ENCODE results near the gene KHDC4.

Gene KHDC4

DNA sequence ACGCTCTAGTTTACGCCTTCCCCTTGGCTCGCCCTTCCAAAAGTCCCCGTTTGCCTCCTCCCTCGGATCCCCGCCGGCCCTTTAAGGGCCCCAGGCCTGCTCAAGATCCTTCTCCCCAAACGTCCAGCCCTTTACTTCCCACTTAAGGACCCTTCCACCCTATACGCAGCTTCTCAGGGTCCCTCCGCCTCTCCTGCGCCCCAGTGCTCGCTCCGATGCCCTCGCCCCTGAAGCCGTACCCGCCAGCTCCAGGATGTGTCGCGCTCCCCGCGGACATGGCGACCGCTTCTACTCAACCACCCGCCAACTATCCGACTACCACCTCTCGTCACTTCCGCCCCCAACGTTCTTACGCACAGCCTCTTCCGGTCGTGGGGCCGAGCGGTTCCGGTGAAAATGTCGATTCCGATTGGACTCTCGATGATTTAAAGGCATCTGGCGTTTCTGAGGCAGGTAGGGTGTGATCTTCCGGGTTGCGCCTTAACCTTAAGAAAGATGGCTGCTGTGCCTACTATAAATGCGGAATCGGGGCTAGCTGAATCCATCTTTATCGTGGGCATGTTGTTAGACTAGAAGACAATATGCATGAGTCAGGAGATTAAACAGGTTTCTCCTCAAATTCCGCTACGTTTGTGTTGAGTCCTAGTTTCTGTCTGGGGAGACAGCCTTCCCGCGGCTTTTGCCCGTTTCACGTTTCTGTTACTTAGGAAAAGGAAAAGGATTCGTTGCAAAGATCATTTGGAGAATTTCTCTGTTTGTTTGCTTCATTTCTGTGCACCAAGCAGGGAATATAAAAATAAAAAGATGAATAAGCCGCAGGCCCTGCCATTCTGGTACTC lies at the start of gene KHDC4:
KHDC4 (minus strand) TSS at position 317 of the 839 bp plus-strand sequence; CDS start at position 277, 40 bp downstream.
- FAIRE-seq = peak; percentile 98

DNA sequence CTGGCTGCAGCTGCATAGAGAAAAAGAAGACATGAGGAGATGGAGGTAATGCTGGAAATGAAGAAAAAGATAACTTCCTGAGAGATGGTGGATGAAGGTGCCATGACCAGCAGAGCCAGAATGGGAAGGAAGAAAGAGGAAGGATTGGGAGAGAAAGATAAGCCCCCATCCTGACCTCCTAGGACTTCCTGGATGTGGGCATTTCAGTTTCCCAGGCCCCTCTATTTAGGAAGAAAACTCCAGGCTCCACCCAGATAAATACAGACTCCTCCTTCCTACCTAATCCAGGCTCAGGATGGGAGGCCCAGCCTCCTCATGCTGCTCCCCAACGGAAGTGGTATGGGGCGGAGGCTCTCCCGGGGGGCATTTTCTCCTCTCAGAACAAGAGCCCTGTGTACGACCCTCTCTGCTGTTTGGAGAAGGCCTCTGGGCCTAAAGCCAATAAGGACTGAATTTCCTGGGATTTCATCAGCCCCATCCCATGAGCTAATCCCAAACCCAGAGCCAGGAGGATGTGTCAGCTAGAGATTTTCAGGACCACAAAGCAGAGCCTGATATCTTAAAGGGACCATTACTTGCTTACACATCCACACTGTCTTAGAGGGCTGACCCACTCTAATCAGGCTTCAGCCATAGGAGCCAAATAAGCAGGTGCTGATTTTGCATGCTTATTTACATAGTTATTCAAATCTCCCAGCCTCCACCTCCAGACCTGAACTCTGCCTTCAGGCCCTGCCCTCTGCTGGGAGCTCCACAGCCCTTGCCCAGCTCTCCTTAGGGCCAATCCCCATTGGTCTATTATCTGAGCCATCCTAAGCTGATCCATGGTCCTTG lies 49.2 kb upstream of the KHDC4 start:
- no peak for FAIRE-seq

DNA sequence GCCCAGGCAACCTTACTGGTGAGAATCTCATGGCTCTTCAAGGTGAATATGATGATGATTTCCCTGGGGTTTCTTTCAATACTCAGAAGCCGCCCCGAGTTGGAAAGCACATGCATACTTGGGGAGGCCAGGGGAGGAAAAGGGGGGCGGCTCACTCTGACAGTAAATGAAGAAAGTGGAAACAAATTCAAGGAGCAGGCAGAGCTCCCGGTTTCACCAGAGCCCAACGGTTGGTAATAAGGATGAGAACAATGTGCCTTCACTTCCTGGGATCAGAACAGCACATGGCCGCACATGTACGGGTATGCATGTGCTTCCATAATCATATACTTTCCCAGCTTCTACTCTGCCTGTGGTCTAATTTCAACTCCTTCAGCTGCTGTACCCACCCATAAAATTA lies 47.9 kb upstream of the KHDC4 start:
- FAIRE-seq = no peak

DNA sequence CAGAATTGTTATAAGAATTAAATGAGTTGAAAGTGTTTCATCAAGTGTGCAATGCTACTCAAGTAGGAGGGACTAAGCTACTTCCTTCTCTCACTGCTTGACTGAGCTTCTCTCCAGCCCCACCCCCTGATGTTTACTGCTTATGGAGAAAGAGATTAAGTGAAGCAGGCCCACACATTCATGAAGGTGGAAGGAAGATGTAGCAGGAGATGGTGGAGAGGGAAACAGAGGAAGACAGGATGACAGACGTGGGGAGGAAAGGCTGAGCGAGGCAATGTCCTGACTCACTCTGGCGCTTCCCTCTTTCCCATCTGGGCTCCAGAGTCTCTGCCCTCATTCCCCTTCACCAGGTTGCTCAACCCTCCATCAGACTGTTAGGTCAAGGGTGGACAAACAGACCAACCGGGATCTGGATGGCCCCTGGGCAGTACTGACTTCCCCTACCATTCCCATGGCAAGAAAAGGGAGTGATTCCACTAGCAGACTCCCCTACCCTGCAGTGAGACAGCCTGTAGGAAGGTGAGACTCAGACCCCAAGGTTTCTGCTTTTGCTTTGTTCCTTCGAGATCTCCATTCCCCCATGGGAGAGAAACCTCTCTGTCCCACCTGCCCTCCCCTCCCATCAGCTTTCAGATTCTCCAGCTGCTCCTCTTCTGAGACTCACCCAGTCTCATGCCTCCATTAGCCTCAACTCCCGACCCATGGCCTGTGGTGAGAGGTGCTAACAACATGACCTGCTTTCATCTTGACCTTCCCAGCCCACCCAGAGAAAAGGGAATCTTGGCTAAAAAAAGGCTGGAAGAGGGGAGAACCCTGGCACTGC lies 47.3 kb upstream of the KHDC4 start:
- no peak for FAIRE-seq

DNA sequence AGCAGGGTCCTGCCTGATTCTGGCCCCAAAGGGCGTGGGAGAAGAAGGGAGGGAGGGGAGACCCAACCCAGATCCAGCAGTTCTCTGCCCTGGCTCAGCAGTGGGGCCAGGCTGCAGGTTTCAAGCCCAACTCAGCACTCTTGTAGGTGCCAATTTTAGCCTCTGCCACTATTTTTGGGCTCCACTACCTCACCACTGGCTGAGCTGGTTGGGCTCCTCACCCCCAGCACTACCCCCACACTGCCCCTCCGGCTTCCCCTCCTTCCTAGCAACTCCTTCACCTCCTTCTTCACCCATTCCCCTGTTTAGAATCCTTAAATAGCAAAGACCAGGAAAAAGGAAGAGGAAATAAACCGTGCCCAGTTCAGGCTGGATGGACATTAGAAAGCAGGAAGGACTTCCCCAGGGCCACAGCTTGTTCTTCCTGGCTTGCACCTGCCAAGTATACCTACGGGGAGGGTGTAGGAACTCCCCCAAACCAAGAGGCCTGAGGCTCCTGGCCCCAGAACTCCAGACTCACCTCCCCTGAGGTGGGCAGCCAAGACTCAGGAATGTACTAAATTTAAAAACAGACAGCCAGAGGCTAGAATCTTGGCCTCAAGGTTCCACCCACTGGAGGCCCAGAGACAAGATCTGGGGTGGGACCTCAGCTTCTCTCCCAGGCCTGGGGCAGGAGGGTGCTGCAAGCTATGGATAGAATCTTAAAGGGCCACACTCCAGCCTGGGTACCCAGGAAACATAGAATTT lies 45.6 kb upstream of the KHDC4 start:
- no peak for FAIRE-seq

DNA sequence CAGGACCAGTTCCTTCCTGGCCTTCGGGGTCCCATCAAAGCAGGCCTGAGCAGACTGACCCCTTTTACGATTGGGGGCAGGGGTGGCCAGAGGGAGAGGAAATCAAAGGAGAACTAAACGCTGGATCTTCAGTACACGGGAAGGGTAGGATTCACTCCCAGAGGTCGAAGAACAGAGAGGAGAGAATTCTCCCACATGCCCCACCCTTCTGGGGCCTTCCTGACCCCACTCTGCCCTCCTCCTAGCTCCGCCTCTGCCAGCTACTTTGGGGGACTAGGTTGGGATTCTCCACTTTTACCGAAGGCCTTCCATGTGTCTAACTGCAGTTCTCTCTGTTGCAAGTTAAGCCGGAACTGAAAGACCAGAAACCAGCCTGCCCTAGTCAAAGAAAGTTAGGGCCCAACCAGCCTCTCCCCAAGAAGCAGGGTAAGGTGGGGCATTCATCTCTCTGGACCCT lies 44.8 kb upstream of the KHDC4 start:
- FAIRE-seq = no peak

DNA sequence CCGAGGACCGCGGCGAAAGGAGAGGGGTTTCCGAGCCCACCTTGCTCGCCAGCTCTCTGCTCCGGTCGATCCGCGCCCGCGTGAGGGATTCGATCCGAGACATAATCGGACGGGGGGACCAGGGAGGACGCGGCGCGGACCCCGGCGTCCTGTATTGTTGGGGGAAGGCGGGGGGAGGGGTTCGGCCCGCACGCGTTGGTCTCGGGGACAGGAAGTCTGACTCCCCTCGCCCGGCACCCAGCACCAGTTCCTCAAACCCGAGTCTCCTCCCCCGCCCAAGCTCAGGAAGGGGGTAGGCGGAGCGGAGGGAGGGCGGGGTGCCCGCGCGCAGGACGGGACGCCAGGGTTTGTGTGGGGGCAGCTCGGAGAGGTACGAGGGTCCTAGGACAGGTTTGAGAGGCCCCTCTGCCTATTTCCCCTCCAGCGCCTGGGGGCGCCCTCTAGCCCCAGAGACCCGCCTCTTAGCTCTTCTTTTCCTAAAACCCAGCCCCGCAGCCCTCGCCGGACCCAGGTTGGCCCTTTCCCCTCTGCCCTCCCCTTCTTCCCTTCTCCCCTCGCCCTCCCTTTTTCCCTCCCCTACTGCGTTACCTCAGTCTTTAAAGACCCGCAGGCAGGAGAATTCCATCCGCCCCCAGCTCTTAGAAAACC lies 44.2 kb upstream of the KHDC4 start, which contains the start of gene ARHGEF2:
ARHGEF2 (minus strand) TSS at position 223 of the 648 bp plus-strand sequence; CDS start at position 103, 120 bp downstream.
- no peak for FAIRE-seq

DNA sequence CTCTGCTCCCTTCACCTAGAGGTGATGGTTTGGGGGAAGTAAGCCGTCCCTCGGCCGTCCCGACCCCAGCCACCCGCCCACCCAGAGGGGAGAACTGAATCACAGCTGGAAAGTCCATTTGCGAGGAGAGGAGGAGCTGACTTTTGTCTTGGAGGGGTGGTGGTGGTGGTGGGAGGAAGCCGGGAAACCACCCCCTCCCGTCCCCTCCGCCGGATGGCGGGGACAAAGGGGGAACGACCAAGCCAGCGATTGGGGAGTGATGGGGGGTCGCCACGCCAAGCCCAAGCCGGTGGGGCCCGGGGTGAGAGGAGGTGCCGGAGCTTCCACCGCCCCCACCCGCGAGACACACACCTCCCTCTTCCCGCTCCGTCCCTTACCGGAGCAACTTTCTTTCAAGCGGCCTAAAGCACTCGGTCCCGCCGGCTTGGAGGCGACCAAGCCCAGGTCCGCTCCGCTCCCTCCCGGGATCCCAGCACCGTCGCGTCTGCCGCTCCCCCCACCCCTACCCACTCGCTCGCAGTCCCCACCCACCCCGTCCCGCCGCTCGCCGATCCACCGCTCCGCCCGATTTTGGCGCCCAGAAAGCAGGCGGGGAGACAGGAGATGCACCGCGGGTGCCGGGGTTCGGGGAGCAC lies 43.6 kb upstream of the KHDC4 start:
- no peak for FAIRE-seq

DNA sequence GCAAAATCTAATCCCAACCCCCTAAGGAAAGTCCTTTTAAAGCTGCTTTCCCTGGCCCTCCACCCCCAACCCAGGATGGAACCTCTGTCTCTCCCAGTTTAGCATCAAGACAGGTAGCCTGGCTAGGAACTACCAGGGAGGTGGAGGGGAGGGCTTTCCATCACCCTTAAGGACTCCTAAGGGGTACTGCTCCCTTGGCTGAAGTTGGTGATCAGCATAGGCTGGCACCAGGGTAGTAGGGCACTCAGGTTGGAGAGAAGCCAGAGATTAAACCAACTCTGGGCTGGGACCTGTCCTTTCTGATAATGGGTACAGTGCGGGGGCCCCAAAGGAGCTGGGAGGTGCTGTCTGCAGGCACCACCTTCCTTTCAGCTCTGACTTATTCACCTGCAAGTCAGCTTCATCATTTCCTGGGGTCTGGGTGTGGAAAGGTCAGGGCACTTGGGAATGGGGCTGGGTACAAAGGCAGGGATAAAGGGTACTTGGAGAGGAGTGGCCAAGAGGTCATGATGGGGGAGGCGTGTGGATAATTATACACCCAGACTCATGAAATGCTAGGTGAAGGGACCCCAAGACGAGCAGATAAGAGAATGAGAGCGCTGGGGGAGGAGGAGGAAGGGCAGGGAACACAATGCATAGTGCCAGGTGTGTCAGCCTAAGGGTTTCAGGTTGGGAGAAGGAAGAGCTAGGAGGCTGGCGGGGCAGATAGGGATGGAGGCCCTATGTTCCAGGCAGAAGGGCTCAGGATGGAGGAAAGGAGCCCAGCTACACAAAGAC lies 42.9 kb upstream of the KHDC4 start:
- no peak for FAIRE-seq

DNA sequence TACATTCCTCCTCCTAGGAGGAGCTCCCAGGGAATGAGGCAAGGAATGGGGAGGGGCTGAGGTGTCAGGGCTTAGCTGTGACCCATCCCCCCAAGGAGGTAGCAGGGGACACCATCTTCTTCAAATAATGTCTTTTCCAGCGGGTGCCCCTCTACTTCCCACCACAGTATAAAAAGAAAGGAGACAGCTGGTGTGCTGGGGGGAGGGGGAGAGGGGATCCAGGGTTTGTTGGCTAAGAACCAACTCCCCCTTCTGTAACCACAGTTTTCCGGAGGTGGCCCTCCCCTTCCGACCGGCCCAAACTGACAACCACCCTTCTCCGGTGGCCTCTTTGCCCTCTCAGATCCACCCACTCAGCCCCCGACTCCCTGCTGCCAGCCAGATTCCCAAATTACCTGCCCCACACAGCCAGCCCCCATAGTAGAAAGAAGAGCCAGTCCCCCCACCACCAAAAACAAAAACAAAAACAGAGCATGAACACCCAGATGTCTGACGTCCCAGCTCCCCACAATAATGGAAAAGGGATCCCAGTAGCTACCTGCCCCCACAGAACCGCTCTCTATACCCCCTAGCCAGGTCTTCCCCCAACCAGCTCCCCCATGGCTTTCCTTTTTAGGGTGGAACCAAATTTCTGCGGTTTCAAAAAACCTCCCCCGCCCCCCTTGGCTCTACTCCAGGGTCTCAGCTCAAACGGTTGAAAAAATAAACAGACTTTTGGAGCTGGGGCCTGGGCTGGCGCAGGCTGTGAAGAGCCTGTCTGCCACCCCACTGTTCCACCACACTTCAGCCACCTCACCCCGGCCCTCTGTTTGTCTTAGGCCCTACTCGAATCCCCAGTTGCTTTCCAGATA lies 42.1 kb upstream of the KHDC4 start:
- no peak for FAIRE-seq

DNA sequence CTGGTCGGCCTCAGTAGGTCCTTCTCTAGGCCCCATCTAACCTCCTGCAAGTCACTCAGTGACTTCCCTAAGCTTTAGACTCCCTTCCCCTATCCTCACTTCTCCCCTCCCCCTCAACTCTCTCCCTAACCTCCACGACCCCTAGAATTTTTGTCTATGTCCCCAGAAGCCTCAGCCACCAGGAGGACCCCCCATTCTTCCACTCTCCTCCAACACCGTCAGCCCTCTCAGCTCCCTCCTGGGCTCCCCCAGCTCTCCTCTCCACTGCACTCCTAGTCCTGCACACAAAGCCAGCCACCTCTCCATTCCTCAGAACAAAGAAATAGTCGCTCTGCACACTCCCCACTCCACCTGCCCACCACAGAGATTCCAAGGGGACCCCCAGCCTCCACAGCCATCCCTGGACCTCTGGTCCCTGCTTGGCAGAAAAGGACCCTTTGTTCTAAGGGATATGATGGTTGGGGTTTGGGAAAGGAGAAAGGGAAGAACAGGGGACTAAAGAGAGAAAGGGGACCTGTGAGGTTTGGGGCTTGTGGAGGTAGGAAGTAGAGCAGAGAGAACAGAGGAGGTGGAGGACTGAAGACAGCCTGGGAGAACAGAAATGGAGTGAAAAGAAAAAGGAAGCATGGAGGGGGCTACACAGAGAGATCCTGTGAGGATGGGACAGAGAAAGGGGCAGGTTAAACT lies 41.3 kb upstream of the KHDC4 start:
- no peak for FAIRE-seq

DNA sequence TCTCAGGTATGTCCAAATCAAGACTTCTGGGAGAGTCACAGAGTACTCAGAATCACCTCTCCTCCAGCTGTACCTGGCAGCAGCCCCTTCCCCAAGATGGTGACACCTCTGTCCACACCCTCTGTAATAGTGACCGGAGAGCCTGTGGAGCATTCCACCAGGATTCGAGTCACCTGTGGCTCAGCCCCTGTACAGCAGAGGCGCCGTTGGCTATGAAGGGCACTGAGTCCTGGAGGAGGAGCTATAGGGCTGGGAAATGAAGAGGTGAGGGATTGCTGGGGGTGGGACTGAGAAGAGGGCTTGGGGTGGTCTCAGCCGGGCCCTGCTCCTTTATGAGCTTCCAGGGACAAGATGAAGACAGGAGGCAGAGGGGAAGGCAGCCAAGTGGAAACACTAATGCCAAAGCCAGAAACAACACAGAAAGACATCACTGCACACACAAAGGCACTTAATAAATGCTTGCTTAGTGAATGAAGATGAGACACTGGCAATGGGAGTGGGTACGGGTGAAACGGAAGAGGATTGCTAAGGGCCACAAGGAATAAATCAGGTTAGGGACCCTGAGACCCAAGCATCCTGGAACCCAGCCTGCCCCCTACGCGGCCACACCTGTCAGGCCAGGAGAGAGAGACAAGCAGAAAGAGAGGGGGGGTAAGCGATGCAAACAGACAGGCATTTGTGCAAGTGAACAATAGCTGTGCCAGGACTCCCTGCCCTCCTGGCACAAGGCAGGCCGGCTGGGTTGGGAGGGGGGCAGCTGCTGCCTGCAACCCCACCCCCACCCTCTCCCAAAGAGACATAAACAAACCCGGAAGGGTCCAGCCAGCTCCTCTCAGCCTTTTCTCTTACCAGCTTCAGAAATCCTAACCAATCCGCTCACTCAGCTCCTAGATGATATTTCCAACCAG lies 40.2 kb upstream of the KHDC4 start:
- no peak for FAIRE-seq

DNA sequence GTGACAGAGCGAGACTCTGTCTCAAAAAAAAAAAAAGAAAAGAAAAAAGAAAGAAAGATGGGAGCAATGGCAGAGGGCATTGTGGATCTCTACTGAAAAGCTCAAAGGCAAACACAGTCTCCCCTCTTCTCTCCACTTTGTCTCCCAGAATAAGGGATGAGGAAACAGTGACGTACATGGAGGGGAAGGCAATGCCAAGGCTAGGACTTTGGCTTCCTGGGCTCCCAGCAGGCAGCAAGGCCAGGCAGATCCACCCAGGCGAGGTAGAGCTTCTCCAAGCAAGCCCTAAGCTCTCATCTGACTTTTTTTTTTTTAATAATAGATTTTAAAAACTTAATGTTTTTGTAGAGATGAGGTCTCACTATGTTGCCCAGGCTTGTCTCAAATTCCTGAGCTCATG lies 39.5 kb upstream of the KHDC4 start:
- no peak for FAIRE-seq

DNA sequence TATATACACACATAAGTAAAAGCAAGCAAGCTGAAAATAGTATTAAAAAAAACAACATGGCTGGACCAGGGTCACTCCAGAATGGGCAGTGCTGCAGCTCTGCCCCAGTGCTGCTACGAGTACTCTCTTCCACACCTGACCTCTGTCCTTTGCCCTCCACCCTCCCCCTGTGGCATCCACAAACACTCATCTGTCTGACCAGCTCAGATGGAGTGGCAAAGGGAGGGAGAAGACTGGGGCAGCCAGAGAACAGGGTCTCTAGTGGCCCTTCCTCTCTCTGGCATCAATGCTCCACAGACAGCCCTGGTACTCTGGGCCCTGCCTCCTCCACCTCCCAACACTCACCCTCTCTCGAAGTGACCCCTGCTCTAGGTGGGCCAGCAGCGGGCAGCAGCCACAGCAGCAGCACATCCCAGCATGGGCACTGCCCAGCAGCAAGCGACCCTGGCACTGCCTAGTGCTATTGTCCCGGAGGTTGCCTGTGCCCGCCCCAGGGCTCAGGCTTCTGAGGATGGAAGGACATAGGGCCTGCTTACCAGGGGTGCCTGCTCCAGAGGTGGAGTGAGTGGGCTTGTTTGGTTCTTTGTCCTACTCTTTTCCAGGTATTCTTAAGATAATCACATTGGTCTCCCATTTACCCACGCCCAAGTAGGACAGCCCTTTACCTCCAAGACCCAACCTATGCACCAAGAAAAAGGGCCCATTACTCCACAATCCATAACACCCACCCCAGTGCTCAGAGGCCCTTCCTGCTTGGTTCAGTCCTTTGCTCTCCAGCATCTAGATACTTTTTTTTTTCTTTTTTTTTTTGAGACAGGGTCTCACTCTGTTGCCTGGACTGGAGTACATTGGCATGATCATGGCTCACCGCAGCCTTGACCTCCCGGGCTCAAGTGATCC lies 37.9 kb upstream of the KHDC4 start:
- no peak for FAIRE-seq

DNA sequence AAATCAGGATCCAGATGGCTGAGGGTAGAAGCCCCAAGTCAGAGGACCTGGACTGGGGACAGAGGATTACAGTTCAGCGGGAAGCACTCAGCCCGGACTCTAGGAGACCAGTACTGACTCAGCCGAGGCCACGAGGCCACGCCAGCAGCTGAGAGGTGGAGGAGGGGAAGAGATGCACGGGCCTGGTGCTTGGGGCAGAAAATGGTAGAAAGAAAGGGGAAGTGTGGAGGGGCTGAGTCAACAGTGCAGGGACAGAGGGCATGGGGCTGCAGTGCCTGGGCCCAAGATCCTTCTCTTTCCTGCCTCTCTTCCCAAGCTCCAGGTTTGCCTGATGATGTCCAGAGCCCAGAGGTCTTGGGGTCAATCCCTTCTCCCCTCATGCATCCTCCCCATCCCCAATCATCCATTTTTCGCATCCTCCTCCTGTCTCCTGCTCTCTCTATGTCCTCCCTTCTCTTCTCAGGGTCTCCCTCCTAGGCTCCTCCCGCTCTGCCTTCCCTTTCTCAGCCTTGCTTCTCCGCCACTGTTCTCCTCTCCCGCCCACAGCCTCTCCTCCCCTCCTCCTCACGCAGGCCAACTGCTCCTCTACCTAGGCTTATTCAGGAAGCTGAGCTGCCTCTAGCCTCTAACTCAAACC lies 36.4 kb upstream of the KHDC4 start:
- FAIRE-seq = no peak

DNA sequence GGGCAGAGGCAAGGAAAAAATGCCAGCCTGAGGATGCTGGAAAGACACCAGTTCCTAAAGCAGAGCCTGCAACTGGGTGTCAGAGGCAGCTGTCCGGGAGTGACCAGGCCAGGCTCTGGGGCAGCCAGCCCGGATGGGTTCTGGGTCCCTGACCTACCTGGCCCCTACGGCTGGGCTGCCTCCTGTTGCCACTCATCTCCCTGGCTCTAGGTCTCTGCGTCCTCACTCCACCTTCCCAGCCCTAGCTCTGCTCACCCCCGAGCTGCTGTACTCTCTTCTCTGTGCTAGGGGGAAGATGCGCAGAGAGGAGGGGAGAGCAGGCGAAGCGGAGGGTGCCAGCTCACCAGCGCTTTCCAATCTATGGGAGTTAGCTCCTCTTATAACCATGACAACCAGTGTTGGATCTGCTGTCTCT lies 35.2 kb upstream of the KHDC4 start:
- no peak for FAIRE-seq

Measured in endometrium (tissue), 2 donors.